GM23338 (cell line): ENCODE data around the gene ZNF565. TPM values are rescaled to one million over a fixed set of nuclear protein-coding genes. Genes with fewer than 3 reads are reported as not detected.

Experiments used
- ATAC-seq: fragments of 200-7000 bp; cut with Tn5 transposase; 3 replicates; pipeline ENCODE4 v1.9.1; 2020
- DNase-seq: peaks from one replicate; pipeline ENCODE4 v3.0.0-alpha.2; 2015; ENCODE audit warnings: low spot score
- H2AFZ ChIP-seq: fragments of 200-600 bp; sonication (generic); 2 replicates; pipeline ENCODE4 v1.8.0; 2016; ENCODE audit warnings: antibody characterized with exemption, mild to moderate bottlenecking, moderate library complexity
- H3F3A ChIP-seq: fragments of 200-600 bp; sonication (generic); replicated peaks from 2 replicates; pipeline ENCODE4 v1.8.0; 2017; ENCODE audit warnings: antibody characterized with exemption, mixed run types, low read depth
- H3K27ac ChIP-seq: fragments of 200-600 bp; sonication (generic); 2 replicates; pipeline ENCODE4 v1.6.1; 2016; ENCODE audit warnings: low read depth
- H3K27me3 ChIP-seq: fragments of 200-600 bp; sonication (generic); 2 replicates; pipeline ENCODE4 v1.8.0; 2016; ENCODE audit warnings: mild to moderate bottlenecking, mixed run types, moderate library complexity; ENCODE audit not compliant: insufficient read depth
- H3K36me3 ChIP-seq: fragments of 200-600 bp; sonication (generic); 2 replicates; pipeline ENCODE4 v1.8.0; 2016; ENCODE audit warnings: mild to moderate bottlenecking; ENCODE audit not compliant: insufficient read depth
- H3K4me1 ChIP-seq: fragments of 200-600 bp; sonication (generic); 2 replicates; pipeline ENCODE4 v1.8.0; 2016; ENCODE audit warnings: mild to moderate bottlenecking, moderate library complexity; ENCODE audit not compliant: insufficient read depth
- H3K4me2 ChIP-seq: fragments of 200-600 bp; sonication (generic); 2 replicates; pipeline ENCODE4 v1.7.1; 2017; ENCODE audit warnings: mixed run types
- H3K4me3 ChIP-seq: fragments of 200-600 bp; sonication (generic); 2 replicates; pipeline ENCODE4 v1.6.1; 2016; ENCODE audit warnings: mixed run types
- H3K79me2 ChIP-seq: fragments of 200-600 bp; sonication (generic); replicated peaks from 2 replicates; pipeline ENCODE4 v1.8.0; 2017; ENCODE audit warnings: mild to moderate bottlenecking; ENCODE audit not compliant: insufficient read depth
- H3K9me2 ChIP-seq: fragments of 200-600 bp; sonication (generic); 2 replicates; pipeline ENCODE4 v1.8.0; 2017; ENCODE audit not compliant: insufficient read depth
- H4K20me1 ChIP-seq: fragments of 200-600 bp; sonication (generic); replicated peaks from 2 replicates; pipeline ENCODE4 v1.8.0; 2017; ENCODE audit warnings: mild to moderate bottlenecking; ENCODE audit not compliant: insufficient read depth
- H3K27ac Mint-ChIP-seq: 2 replicates; pipeline ENCODE4 v1.8.0; 2020; ENCODE audit warnings: inconsistent platforms, mild to moderate bottlenecking, moderate library complexity, mixed read lengths
- H3K27me3 Mint-ChIP-seq: 3 replicates; pipeline ENCODE4 v1.8.0; 2022; ENCODE audit warnings: low read depth, mild to moderate bottlenecking, moderate library complexity, mixed read lengths, inconsistent platforms; ENCODE audit not compliant: insufficient read depth, poor library complexity
- H3K36me3 Mint-ChIP-seq: 3 replicates; pipeline ENCODE4 v1.8.0; 2021; ENCODE audit warnings: low read depth, mild to moderate bottlenecking, inconsistent platforms, moderate library complexity, mixed read lengths
- H3K4me1 Mint-ChIP-seq: 3 replicates; pipeline ENCODE4 v1.8.0; 2020; ENCODE audit warnings: mild to moderate bottlenecking, inconsistent platforms, mixed read lengths
- H3K4me3 Mint-ChIP-seq: 3 replicates; pipeline ENCODE4 v1.8.0; 2021; ENCODE audit warnings: moderate library complexity, mild to moderate bottlenecking, inconsistent platforms, mixed read lengths
- H3K9me3 Mint-ChIP-seq: 3 replicates; pipeline ENCODE4 v1.8.0; 2020; ENCODE audit warnings: moderate library complexity, mild to moderate bottlenecking, inconsistent platforms, mixed read lengths
- CREB1 ChIP-seq: fragments of 250-450 bp; sonication (Bioruptor Pico); IDR thresholded peaks from 2 replicates; pipeline ENCODE4 v1.5.0; 2020; ENCODE audit warnings: low read depth, mild to moderate bottlenecking, moderate library complexity
- CTCF ChIP-seq, 2 experiments: fragments of 200-600 bp in 1 of 2; sonication (generic) in 1 of 2; conservative IDR thresholded peaks; 2 replicates each; pipeline versions ENCODE4 v1.5.1 to v1.6.1; 2016 to 2017; ENCODE audit warnings: antibody characterized with exemption in 2 of 2, low read depth in 2 of 2, mild to moderate bottlenecking in 2 of 2, moderate library complexity in 1 of 2
- EZH2 ChIP-seq: fragments of 200-600 bp; sonication (generic); IDR thresholded peaks from one replicate; pipeline ENCODE4 v1.8.0; 2017; ENCODE audit warnings: antibody characterized with exemption, mild to moderate bottlenecking, low read depth; ENCODE audit not compliant: unreplicated experiment
- EZH2phosphoT487 ChIP-seq: fragments of 200-600 bp; sonication (generic); IDR thresholded peaks from one replicate; pipeline ENCODE4 v1.8.1; 2018; ENCODE audit warnings: antibody characterized with exemption; ENCODE audit not compliant: unreplicated experiment
- NANOG ChIP-seq: IDR thresholded peaks from 2 replicates; pipeline ENCODE4 v1.6.1; 2016; ENCODE audit warnings: antibody characterized with exemption, borderline replicate concordance
- POLR2AphosphoS5 ChIP-seq: IDR thresholded peaks from 2 replicates; pipeline ENCODE4 v1.6.1; 2016; ENCODE audit warnings: antibody characterized with exemption, low read depth
- REST ChIP-seq: IDR thresholded peaks from one replicate; pipeline ENCODE4 v1.6.1; 2018; ENCODE audit warnings: antibody characterized with exemption; ENCODE audit not compliant: unreplicated experiment
- ZNF114 ChIP-seq: fragments of 250-450 bp; sonication (Bioruptor Pico); IDR thresholded peaks from 2 replicates; pipeline ENCODE4 v1.5.0; 2020; ENCODE audit warnings: mild to moderate bottlenecking, moderate library complexity
- ZNF331 ChIP-seq: fragments of 250-450 bp; sonication (Bioruptor Pico); IDR thresholded peaks from 2 replicates; pipeline ENCODE4 v1.5.0; 2020; ENCODE audit warnings: low read depth, mild to moderate bottlenecking, moderate library complexity
- polyA plus RNA-seq: library from polyadenylated mRNA; unstranded; fragments of >200 nt; fragmentation: Nextera tagmentation; extraction: Ambion mirVana; gene quantifications from 2 replicates; pipeline ENCODE4 v1.2.1, GENCODE V29; 2016
- total RNA-seq: library from RNA; depleted of rRNA; stranded (reverse); fragments of >200 nt; shearing (Covaris generic); gene quantifications from 2 replicates; pipeline ENCODE4 v1.2.3, GENCODE V29; 2014
- TF ChIP-seq, protein P1 (sequence below): IDR thresholded peaks from 2 replicates; pipeline ENCODE4 v1.6.1; 2016; ENCODE audit warnings: antibody characterized with exemption

Gene ZNF565
- total and polyA plus RNA-seq, 2 experiments from 2014 or later: 2.4 to 3.2 TPM

DNA sequence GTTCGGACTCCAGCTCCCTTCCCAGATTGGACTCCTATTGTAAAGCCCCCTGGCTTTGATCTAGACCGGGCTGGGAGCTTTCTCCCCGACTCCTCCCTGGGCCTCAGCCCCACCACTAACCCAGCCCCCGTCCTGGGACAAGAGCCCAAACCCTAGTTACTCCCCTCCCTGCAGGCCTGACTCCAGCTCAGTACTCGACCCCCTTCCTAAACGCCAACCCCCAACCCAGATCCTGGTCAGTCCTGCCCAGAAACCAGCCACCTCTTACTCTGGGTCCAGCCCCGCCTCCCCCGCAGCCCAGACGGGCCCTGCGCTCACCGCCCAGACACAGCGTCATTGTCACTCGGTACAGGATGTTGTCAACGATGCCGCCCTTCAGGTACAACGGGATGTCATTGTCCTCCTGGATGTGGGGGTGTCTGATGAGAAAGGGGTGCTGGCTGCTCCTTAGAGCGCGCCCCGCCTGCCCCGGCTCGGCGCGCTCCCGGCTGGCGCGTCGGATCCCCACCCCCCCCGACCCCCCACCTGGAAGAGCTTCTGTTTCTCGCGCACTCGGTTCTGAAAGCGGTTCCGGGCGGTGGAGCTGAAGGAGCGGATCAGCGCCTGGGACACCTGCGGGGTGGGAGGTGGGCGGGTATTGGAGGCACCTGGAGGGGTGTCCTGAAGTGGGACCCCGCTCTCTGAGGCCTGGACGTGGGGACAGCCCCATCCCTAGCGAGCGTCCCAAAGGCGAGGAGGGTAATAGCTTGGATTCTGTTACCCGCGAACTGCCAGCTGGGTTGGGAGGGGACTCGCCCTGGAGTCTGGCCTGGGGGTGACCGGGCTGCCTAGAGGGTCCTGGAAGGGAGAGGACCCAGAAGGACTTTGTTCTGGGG lies 63.1 kb downstream of the ZNF565 start:
- Mint-ChIP-seq H3K9me3 (no peaks in the 10 kb centered on the region), H3K27me3 (peaks cover 16% of the 10 kb centered on the region), H3K36me3 (peaks cover 43% of the 10 kb centered on the region), H3K27ac (no peak overlapping the region), H3K4me1 (peaks cover 19% of the 10 kb centered on the region), H3K4me3 (peak overlapping the region; percentile 64)
- peaks cover 21% of the 10 kb centered on the region for H3K4me1 ChIP-seq
- ATAC-seq (peak; percentile 80), DNase-seq (peak; percentile 89)
- H4K20me1 ChIP-seq: no peaks in the 10 kb centered on the region
- H3K4me2 ChIP-seq: peak overlapping the region; percentile 97
- peaks cover 9% of the 10 kb centered on the region; the same call in 1 of the 2 replicates for H3F3A ChIP-seq
- no peak overlapping the region for H3K27ac ChIP-seq
- H3K79me2 ChIP-seq: no peaks in the 10 kb centered on the region
- H2AFZ ChIP-seq: peak overlapping the region; percentile 80; the same call in 1 of the 2 replicates
- H3K4me3 ChIP-seq: peak overlapping the region; percentile 77
- H3K9me2 ChIP-seq: no peaks in the 10 kb centered on the region
- peaks cover 8% of the 10 kb centered on the region; the same call in 1 of the 2 replicates for H3K27me3 ChIP-seq
- H3K36me3 ChIP-seq: peaks cover 7% of the 10 kb centered on the region; the same call in 1 of the 2 replicates
- TF ChIP-seq POLR2AphosphoS5 (peak; percentile 59), CTCF (conservative IDR thresholded peaks at IDR 0.05; ENCODE audit: low read depth in 2 of 2) (no peak)
- TF ChIP-seq, protein P1, sequence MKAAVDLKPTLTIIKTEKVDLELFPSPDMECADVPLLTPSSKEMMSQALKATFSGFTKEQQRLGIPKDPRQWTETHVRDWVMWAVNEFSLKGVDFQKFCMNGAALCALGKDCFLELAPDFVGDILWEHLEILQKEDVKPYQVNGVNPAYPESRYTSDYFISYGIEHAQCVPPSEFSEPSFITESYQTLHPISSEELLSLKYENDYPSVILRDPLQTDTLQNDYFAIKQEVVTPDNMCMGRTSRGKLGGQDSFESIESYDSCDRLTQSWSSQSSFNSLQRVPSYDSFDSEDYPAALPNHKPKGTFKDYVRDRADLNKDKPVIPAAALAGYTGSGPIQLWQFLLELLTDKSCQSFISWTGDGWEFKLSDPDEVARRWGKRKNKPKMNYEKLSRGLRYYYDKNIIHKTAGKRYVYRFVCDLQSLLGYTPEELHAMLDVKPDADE: no peak

DNA sequence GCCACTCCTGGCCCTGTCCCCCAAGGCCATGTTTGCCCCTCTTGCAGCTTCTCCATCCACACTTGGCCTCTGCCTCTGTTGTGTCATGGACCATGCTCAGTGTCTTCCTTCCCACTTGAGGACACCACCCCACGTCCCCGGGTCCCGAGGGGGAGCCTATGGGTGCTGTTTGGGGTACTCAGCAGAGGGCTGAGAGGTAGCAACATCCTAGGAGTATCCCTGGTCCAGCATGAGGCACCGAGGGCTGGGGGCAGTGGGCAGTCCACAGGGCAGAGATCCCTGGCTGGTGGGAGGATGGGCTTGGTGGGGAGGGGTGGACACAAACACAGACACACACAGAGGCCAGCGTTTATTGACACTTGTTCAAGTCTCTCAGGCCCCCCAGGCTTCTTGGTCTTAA lies 63.9 kb downstream of the ZNF565 start:
- peaks cover 11% of the 10 kb centered on the region for H3K4me1 Mint-ChIP-seq
- H3K4me3 Mint-ChIP-seq: peak overlapping the region; percentile 64; the same call in 1 of the 3 replicates
- H3K4me1 ChIP-seq: peaks cover 13% of the 10 kb centered on the region
- peaks cover 13% of the 10 kb centered on the region; the same call in 1 of the 2 replicates for H3K36me3 ChIP-seq
- no peak for DNase-seq
- H4K20me1 ChIP-seq: no peaks in the 10 kb centered on the region
- peaks cover 8% of the 10 kb centered on the region; the same call in 1 of the 2 replicates for H3K27me3 ChIP-seq
- H3K36me3 Mint-ChIP-seq: peaks cover 50% of the 10 kb centered on the region
- peaks cover 11% of the 10 kb centered on the region for H3K27me3 Mint-ChIP-seq
- H3K27ac ChIP-seq: no peak overlapping the region
- H3K4me2 ChIP-seq: 0 out of 2 replicates have a peak overlapping the region, but pooled peaks have one; percentile 97
- TF ChIP-seq POLR2AphosphoS5 (no peak), REST (no peak), ZNF331 (CRISPR knock-in tag) (no peak), ZNF114 (CRISPR knock-in tag) (no peak), NANOG (no peak), EZH2phosphoT487 (no peak), CREB1 (CRISPR knock-in tag) (no peak), EZH2 (no peak)
- TF ChIP-seq, protein P1: no peak
- H3K9me2 ChIP-seq: no peaks in the 10 kb centered on the region
- no peak overlapping the region for H3K27ac Mint-ChIP-seq
- no peak overlapping the region for H2AFZ ChIP-seq
- H3K4me3 ChIP-seq: peak overlapping the region; percentile 77; the same call in 1 of the 2 replicates
- H3K79me2 ChIP-seq: no peaks in the 10 kb centered on the region
- no peaks in the 10 kb centered on the region for H3K9me3 Mint-ChIP-seq
- no peak for ATAC-seq
- H3F3A ChIP-seq: peaks cover 9% of the 10 kb centered on the region; the same call in 1 of the 2 replicates
